AG08396 (cell line): Measurements from ENCODE around the gene MED9.

Experiments
- DNase-seq: peaks from one replicate; pipeline ENCODE4 v3.0.0; 2012; ENCODE audit warnings: low spot score, mixed read lengths

The MED9 gene

DNA sequence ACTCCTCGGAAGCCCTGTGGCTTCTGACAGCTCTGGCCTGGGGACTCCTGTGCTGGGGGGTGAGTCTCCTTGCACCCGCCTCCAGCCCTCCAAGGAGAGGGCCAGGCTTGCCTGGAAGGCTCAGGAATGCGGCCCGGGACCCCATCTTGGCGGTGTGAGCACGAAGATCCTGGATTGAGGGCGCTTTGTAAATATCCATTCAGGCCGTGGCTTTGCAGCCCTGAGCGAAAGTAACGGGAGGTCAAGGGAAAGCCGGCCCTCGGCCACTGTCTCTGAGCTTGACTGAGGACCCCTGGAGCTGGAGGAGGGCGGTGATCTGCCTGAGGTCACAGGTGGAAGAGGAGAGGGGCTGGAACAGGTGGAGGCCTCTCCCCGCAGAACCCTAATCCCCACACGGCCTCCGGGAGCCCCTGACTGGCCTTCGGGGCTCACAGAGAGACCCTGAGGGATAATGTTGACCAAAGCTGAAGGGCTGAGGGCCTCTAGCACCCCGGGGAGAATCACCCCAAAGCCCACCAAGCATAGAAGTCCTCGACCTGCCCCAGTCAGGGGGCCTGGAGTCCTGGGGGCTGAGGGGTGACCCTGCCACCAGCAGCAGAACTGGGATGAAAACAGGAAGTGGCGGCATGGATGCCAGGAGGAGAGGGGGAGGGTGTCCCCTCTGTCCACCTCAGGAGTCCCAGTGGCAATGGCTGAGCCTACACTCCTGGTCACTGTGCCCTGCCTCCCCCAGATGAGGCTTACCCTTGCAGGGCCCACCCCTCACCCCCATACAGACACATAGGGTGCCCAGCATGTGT, 27.7 kb downstream of the MED9 start:
- DNase-seq, result no peak

DNA sequence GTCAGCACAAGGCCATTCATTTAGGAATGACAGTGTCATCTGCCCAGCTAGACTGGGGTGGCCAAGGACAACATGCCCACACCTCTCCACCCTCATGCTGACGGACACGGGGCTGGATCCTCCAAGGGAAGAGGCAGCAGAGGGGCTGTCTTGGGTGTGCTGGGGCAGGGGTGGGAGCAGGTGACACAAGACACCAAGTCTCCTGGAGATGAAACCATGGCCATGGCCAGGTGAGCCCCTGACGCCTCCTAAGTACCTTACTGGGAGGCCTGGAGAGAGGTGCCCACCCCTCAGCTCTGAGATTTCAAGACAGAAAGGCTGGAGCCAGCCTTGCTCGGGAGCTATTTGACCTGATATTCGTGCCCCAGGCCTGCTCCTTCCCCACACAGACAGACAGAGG, 28.4 kb downstream of the MED9 start:
- no peak for DNase-seq

DNA sequence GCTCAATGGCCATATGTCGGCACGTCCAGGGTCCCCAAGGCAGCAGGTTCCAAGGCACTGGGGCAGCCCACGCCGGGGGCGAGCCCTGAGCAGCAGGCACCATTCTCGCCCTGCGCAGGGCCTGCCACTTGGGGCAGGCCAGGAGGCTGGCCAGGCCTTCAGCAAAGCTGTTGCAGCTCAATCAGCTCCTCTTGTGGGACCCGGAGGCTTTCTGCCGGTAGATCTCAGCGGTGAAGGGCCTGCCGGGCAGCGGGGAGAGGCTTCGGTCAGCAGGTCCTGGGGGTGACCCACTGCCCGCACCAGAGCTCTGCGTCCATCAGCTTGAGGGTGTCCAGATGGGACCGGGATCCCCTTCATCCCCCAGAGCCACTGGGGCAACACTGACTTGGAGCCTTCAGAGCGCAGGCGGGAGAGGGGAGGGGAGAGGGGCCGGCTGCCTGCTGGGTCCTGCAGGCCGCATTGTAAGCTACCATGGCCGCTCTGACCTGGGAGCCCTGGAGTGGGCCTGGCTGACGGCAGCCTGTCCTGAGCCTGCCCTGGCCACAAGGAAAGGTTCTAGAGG, 28.9 kb downstream of the MED9 start:
- DNase-seq, result no peak

DNA sequence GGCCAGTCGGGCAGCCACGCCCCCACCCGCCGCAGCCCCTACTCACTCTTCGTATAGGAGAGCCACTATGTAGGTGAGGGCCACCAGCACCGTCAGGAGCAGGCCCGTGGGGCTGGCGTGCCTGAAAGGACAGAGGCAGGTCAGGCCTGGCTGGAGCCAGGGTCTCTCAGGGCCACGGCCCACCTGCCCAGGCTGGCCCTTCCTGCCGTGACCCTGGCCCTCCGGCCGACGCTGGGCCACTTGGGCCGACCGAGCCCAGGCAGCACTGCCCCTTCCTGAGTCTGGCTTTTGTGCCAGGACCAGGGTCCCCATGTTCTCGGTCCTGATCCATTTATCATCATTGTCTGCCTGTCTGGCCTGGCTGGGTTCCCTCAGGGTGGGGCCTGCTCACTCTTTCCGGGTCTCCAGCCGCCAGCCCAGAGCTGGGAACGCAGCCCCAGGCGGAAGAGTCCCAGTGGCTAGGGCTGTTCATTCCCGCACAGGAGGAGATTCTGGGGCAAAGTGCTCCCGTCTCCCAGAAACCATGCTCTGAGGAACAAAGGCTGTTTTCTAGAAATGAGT, 29.5 kb downstream of the MED9 start:
- no peak for DNase-seq

DNA sequence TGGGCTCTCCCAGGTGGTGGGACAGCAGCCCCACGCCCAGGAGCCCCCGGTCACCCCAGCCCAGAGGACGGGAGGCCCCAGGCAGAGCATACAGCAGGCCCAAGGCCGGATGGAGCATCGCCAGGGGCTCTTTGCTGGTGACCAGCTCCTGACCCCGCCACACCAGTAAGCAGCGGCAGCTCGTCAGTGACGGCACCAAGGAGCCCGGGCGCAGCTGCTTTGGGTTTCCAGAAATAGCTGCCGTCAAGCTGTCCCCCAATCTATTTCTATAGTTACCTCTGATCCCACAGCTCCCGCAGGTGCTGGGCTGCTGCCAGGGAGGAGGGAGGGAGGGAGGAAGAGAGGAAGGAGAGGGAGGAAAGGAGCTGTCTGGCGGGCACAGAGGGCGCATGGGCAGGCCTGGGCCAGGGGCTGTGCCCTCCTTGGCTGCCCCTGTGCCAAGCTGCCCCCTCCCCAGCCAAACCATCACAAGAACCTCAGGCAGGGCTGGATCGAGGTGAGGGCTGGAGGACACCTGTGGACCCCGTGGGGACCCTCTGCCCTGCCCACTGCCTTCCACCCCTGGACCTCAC, 30.2 kb downstream of the MED9 start:
- DNase-seq, result no peak

DNA sequence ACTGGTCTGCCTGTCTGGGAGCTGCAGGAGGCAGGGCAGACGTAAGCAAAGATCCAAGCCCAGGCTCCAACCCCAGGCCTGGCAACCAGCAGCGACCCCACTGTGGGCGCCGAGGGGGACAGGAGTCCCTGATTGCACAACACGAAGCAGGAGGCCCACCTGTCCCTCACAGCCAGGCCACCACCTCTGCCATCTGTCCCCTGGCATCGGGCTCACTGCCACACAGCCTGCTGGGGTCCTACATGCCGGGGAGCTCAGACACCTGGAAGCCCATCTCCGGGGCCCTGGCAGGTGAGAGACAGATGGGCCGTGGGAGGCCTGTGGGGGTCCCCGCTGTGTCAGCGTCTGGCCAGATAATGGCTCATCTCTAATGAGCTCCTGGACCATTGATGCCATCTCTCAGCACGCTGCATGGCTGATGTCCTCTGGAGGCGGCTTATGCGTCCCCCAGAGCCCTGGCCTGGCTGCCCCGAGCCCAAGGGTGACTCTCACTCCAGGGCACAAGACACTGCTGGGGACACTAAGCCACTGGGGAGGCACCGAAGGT, 30.7 kb downstream of the MED9 start:
- DNase-seq, result no peak

DNA sequence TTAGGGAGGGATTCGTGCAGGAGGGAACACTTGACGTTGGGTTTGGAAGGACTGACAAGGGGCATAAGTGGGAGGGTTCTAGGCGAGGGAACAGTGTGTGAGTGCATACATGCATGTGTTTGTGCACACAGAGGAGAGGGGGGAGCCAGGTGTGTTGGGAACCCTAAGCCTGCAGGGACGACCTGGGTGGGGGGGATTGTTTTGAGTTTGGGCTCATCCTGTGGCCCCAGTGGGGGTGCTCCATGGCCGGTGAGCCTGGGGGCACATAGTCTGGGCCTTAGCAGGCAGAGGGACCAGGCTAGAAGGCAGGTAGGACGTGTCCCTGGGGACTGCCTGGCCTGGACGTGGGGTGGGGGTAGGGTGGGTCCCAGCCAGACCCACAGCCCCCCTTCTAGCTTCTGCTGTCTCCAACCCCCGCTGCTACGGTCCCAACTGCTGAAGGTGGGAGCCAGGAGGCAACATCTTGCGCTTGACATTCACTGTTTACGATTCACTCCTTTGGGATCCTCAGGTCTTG, 31.3 kb downstream of the MED9 start:
- no peak for DNase-seq

DNA sequence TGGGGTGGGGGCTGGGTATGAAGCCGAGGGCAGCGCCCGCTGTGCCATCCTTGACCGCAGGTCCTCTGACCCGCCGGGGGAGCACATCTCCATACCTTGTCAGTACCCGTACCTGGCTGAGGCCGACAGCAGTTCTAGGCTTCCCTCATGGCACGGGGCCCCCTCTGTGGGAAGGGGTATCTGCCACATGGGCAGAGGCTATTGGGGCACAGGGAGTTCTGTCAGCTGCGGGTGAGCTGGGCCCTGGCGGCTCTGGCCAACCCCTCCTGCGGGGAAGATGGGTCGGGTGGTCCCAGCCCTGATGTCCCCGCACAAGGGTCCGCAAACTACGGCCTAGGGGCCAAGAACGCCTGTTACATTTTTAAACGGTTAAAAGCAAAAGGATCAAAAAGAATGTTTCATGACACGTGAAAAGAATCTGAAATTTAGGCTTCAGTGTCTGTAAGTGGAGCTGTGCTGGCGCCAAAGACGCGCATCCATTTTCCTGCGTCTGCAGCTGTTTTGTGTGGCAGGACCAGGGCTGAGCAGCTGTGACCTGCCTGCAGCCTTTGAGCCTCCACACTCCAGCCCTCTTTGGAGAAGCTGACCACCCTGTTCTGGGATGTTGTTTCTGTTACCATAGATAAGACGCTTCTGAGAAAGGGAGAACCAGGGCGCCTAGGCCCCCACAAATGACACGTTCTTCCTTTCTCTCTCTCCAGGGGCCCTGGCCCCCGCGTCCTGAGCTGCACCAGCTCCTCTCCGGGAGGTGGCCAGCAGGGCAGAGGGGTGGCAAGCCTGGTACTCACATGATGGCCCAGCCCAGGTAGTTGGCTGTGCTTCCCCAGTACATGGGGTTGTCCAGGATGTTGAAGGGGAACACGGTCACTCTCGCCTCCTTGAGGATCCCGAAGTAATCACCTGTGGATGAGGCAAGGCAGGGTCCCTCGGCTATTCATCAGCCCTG, 32.1 kb downstream of the MED9 start:
- no peak for DNase-seq

DNA sequence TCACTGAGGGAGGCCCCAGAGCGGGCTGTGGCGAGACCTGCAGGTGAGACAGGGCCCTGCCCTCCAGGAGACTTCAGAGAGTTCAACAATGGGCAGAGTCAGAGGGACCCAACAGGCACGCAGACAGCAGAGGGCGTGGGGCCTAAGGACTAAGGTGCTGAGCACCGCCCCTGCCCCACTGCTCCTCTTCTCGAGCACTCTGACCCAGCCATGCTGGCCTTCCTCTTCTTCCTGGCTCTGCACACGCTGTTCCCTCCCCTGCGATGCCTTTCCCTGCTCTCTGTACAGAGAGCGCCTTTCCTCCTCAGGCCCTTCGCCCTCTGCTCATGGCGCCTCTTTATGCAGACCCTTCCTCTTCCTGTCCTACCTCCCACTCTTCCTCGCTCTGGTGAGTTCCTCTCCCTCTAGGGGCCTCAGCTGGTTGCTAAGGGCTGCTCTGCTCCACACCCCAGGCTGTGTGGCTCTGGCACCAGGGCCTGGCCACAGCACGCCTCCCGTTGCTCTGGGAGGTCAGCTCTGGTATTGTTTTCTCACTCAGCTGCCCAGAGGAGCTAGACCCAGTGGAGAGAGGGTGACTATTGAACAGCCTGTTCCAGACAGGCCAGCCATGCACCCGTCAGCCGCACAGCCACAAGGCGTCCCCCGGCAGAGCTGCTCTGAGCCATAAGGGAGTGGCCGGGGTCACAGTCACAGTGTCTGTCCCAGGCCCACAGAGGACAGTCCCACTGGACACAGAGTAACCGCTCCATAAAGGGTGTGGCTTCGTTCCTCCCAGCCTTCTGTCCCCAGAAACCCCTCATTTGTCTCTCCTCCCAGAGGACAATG, 33.0 kb downstream of the MED9 start:
- no peak for DNase-seq

DNA sequence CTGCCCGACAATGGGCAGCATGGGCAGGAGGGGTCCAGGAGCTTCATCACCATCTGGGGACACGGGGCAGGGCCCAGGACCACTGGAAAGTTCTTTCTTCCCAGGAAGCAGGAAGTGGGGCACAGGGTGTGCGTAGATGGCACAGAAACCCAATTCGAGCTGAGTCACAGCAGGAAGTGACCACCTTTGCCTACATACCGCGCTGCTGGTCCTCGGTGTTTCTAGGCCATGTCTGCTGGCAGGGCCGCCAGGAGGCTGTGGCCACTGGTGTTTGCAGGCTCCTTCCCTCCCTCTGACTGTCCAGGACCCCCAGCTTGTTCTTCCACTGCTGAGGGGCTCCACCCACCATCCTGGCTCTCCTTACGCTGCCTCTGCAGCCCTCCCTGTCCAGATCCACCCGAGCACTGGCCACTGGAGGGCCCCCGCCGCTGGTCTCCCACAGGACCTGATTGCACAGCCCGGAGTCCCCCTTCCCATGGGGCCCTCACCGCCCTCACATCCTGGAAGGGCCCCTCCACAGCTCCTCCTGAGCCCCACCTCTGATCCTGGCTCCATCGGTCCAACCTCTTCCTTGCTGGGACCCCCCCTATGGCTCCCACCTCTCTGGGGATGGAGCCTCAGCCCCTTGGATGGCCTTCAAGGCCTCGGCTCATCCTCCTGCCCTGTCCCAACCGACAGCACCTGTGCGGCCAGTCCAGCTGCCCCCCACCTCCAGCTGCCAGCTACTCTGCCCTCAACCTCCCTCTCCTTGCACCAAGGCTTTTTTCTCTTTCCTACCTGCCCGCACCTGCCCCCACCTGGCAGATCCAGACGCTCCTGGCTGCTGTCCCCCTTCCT, 33.9 kb downstream of the MED9 start:
- no peak for DNase-seq

DNA sequence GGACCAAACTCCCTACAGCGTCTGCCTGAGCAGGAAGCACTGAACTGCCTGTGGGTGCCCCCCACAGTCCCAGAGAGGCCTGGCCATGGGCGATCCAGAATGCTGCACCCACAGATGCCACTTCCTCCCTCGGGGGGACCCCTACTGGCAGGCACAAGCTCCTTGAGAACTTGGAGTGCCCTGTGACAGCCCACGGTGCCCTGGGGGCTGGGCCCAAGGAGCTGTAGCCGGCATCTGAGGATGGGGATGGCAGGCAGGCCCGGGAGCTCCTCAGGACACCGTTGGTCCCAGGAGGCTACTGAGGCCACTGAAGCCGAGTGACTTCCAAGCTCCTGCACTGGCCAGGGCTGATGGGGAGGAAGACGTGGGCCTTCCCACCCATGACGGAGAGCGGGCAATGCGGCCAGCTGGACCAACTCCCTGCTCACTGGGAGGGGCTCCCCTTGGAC, 34.5 kb downstream of the MED9 start:
- no peak for DNase-seq

DNA sequence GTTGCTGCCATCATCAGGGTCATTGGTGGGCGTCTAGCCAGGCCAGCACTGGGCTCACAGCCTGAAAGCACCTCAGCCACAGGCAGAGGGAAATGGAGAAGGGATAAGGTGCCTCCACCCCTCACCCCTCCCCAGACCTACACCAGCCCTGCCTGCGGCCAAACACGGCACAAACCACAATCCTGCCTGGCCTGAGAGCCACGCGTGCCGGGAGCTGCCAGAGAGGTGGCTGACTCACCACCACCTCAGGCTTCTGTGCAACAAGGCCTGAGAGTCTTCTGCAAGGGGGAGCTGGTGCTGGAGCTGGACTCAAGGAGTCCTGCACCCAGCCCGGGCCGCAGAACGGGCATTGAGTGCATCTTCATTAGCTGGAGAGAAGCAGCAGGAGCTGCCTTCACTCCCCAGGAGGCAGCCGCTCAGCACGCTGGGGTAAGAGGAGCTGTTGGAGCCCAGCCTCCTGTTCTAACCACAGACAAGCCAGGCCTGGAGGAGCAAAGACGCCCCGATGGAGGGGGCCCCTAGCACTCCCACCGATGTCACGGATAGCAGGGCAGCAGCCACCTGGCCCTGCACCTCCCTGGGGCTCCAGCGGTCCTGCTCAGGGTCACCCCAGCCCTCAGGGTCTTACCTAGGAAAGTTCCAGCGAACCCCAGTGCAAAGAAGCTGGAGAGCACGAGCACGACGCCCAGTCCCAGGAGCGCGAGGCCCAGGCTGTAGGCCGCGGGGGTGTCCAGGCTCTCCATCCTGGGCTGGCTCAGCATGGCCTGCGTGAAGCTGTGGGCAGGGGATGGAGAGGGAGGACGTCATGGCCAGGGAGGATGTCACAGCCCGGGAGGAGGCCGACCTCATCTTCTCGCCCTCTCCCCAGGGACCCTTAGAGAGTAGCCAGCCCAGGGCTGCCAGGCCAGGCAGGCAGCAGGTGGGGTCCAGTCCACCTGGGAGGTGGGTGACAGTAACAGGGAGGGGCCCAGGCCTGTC, 35.4 kb downstream of the MED9 start:
- peak; percentile 95 for DNase-seq

DNA sequence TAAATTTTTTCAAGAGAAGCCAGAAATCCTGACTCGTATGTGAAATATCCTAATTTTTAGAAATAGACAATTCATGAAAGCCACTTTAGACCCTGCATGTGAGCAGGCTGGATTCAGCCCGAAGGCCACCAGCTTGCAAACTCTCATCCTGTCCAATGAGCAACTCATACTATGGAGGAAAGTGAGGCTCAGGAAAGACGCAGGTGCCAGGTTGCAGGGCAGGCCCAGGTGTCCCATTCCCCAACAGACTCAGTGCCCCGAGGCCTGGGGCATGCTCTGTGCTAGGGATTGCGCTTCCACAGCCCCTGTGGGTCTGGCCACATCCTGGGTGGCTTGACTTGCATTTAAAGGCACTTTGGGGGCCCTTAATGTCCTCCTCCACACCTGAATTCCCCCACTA, 36.1 kb downstream of the MED9 start:
- DNase-seq, result no peak

DNA sequence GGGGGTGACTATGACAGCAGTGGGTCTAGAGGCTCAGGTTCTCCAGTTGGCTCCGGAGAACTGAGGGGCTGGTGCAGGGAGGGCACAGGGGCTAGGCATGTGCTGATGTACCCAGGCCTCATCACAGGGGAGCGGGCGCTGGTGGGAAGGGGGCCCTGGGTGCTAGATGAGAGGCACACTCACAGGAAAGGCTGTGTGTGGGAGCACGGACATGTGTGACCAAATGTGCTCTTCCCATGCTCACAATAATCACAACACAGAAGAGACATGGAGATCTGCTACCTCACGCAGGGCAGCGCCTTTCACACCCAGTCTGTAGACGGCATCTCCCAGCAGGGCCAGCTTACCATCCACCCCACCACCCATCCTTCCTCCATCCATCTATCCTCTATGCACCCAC, 36.8 kb downstream of the MED9 start:
- no peak for DNase-seq

DNA sequence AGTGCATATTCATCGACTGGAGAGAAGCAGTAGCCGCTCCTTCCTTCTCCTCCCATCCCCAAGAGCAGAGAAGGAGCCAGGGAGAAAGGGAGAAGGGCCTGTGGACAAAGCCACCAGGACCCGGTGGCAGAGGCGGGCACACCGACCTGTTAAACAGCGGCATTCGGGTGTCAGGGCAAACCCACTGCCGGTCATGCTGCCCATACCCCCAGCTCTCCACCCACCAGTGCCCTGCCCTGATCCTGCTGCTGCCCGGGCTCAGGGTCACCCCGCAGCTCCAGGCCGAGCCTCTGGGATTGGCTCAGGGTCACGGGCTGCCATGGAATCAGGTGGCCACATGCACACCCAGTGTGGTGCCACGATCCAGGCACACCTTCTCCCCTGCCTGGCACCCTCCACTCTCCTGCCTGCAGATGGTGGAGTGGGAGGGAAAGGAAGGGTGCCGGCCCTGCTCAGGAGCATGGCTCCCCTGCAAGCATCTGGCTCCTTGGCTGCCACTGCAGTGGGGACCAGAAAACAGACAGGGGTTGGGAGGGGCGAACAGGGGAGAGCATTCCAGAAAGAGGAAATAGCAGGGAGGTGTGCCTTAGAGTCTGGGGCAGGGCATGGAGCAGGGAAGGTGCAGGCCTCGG, 37.7 kb downstream of the MED9 start:
- DNase-seq, result no peak

DNA sequence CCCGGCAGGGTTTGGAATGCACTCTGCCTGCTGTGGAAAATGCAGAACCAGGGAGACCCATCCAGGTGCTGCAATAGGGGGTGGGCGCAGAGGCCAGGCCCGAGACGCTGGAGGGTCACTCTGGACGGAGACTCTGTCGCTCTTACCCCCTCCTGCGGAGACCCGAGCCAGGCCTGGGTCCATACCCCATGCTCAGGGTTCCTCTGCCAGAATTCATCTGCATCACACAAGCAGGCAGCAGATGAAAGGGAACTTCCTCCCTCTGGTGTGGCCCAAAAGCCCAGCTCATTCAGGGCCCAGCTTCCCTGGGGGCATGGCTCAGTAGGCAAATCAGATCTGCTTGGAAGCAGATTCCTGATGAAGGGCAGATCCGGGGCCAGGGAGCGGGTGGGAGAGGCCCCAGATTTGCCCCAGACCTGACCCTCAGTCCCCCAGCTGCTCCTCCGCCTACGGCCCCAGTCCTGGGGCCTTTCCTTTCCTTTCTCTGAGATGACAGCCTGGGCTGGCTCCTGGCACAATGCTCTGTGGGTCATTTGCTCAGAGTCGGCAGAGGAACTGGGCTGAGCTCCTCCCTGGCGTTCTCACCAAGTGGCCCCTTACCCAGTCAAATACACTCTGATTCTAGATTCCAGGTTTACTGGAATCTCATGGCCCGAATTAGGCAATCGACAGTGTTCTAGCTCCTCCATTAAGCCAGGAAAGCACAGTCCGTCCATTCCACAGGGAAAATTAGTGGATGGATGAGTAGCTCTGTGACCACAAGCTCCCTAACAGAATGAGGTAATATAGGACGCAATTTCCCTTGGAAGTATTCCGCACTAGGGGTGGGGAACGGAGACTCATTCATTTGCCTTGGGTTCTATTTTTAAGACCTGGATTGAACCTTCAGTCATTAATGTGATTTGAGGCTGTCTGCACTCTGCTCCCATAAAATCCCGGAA, 38.5 kb downstream of the MED9 start:
- DNase-seq, result no peak
